ENCODE data around the gene TMEM200A.

Gene TMEM200A

DNA sequence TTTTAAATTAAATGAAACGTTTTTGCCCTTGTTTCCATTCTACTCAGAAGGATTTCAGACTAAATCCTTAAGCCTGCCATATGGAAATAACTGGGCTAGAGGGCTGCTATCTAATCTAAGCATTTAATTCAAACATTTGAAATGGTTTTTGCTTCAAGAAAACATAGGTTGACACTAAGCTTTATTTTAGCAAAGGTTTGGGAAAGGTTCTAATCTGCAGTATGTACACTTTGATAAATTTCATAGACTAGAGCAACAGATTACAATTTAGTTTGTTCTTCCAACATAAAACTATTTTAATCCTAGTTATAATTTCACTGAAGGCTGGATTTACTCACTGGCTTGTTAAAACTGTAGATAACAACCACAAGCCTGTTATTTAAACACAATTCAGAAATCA lies 72.1 kb downstream of the TMEM200A start:
- H3K9ac ChIP-seq (ENCODE audit: low read length in 5 of 5): no peak overlapping the region
- H3K27me3 ChIP-seq (ENCODE audit: control insufficient read depth in 5 of 5, insufficient read depth in 4 of 5, low read length in 5 of 5): no peaks in the 10 kb centered on the region
- no peaks in the 10 kb centered on the region for H3K4me1 ChIP-seq (ENCODE audit: control insufficient read depth in 5 of 5, insufficient read depth in 5 of 5, low read length in 5 of 5)
- H3K27ac ChIP-seq (ENCODE audit: low read depth, low read length): no peak overlapping the region
- H3K36me3 ChIP-seq (ENCODE audit: control insufficient read depth in 5 of 5, insufficient read depth in 5 of 5, low read length in 5 of 5): no peaks in the 10 kb centered on the region
- no peaks in the 10 kb centered on the region for H3K9me3 ChIP-seq (ENCODE audit: control insufficient read depth in 5 of 5, low read length in 5 of 5)
- no peak overlapping the region for H3K4me3 ChIP-seq (ENCODE audit: low read depth in 1 of 5, low read length in 5 of 5)

GRCh38 chr6:130447374-130447773 lies 81.6 kb downstream of the TMEM200A start:
- Histone ChIP-seq H3K9me3 (ENCODE audit: control insufficient read depth in 5 of 5, low read length in 5 of 5) (peaks cover 0 to 6% (median 0%) of the 10 kb centered on the region in 5 donors), H3K36me3 (ENCODE audit: control insufficient read depth in 5 of 5, insufficient read depth in 5 of 5, low read length in 5 of 5) (no peaks in the 10 kb centered on the region), H3K27me3 (ENCODE audit: control insufficient read depth in 5 of 5, insufficient read depth in 4 of 5, low read length in 5 of 5) (no peaks in the 10 kb centered on the region), H3K4me1 (ENCODE audit: control insufficient read depth in 5 of 5, insufficient read depth in 5 of 5, low read length in 5 of 5) (no peaks in the 10 kb centered on the region), H3K9ac (ENCODE audit: low read length in 5 of 5) (no peak overlapping the region), H3K27ac (ENCODE audit: low read depth, low read length) (no peak overlapping the region), H3K4me3 (ENCODE audit: low read depth in 1 of 5, low read length in 5 of 5) (no peak overlapping the region)

- peaks cover 0 to 6% (median 0%) of the 10 kb centered on the region in 5 donors for H3K9me3 ChIP-seq (ENCODE audit: control insufficient read depth in 5 of 5, low read length in 5 of 5)
- H3K27me3 ChIP-seq (ENCODE audit: control insufficient read depth in 5 of 5, insufficient read depth in 4 of 5, low read length in 5 of 5): no peaks in the 10 kb centered on the region
- no peak overlapping the region for H3K27ac ChIP-seq (ENCODE audit: low read depth, low read length)
- H3K4me3 ChIP-seq (ENCODE audit: low read depth in 1 of 5, low read length in 5 of 5): no peak overlapping the region
- no peaks in the 10 kb centered on the region for H3K36me3 ChIP-seq (ENCODE audit: control insufficient read depth in 5 of 5, insufficient read depth in 5 of 5, low read length in 5 of 5)
- H3K9ac ChIP-seq (ENCODE audit: low read length in 5 of 5): no peak overlapping the region
- H3K4me1 ChIP-seq (ENCODE audit: control insufficient read depth in 5 of 5, insufficient read depth in 5 of 5, low read length in 5 of 5): no peaks in the 10 kb centered on the region
These were observed 86.5 kb downstream of the TMEM200A start for GRCh38 chr6:130452336-130452735.

- peaks cover 0 to 6% (median 0%) of the 10 kb centered on the region in 5 donors for H3K9me3 ChIP-seq (ENCODE audit: control insufficient read depth in 5 of 5, low read length in 5 of 5)
- no peaks in the 10 kb centered on the region for H3K36me3 ChIP-seq (ENCODE audit: control insufficient read depth in 5 of 5, insufficient read depth in 5 of 5, low read length in 5 of 5)
- no peaks in the 10 kb centered on the region for H3K27me3 ChIP-seq (ENCODE audit: control insufficient read depth in 5 of 5, insufficient read depth in 4 of 5, low read length in 5 of 5)
- H3K4me3 ChIP-seq (ENCODE audit: low read depth in 1 of 5, low read length in 5 of 5): no peak overlapping the region
- H3K9ac ChIP-seq (ENCODE audit: low read length in 5 of 5): no peak overlapping the region
- no peak overlapping the region for H3K27ac ChIP-seq (ENCODE audit: low read depth, low read length)
- no peaks in the 10 kb centered on the region for H3K4me1 ChIP-seq (ENCODE audit: control insufficient read depth in 5 of 5, insufficient read depth in 5 of 5, low read length in 5 of 5)
These were observed 87.4 kb downstream of the TMEM200A start for GRCh38 chr6:130453230-130453629.

DNA sequence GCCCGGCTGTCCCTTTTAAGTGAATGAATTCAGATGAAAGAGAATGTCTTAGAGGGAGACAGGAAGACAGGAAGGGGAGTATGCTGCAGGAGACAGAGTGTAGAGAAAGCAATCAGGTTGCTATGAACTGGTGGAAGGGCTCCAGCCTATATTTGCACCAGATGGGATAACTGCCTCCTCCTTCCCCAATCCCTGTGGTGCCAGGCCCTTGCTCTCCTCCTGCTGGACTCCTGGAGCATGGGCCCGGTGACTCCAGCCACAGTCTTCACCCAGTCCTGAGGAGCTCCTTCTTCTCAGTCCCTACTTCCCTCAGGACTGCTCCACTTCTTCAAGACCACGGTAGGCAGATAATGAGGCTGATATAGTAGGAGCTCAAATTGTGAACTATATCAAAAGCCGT lies 91.8 kb downstream of the TMEM200A start:
- Histone ChIP-seq H3K9me3 (ENCODE audit: control insufficient read depth in 5 of 5, low read length in 5 of 5) (no peaks in the 10 kb centered on the region), H3K9ac (ENCODE audit: low read length in 5 of 5) (no peak overlapping the region), H3K27ac (ENCODE audit: low read depth, low read length) (no peak overlapping the region), H3K27me3 (ENCODE audit: control insufficient read depth in 5 of 5, insufficient read depth in 4 of 5, low read length in 5 of 5) (no peaks in the 10 kb centered on the region), H3K4me1 (ENCODE audit: control insufficient read depth in 5 of 5, insufficient read depth in 5 of 5, low read length in 5 of 5) (no peaks in the 10 kb centered on the region), H3K4me3 (ENCODE audit: low read depth in 1 of 5, low read length in 5 of 5) (no peak overlapping the region), H3K36me3 (ENCODE audit: control insufficient read depth in 5 of 5, insufficient read depth in 5 of 5, low read length in 5 of 5) (no peaks in the 10 kb centered on the region)

DNA sequence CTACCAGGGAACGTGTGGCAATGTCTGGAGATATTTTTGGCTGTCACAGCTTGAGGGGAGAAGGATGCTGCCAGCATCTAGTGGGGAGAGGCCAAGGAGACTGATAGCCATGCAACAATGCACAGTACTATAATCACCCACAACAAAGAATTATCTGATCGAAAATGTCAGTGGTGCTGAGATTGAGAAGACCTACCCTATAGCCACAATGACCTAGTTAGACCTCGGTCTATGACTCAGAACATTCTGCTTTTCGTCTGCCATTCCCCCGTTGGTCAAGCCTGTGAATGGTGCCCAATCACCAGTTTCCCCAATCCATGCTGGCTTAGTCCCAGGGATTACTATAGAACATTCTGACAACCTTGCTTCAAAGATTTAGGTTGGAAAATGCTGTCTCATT lies 93.5 kb downstream of the TMEM200A start:
- Histone ChIP-seq H3K4me1 (ENCODE audit: control insufficient read depth in 5 of 5, insufficient read depth in 5 of 5, low read length in 5 of 5) (no peaks in the 10 kb centered on the region), H3K9me3 (ENCODE audit: control insufficient read depth in 5 of 5, low read length in 5 of 5) (no peaks in the 10 kb centered on the region), H3K27me3 (ENCODE audit: control insufficient read depth in 5 of 5, insufficient read depth in 4 of 5, low read length in 5 of 5) (no peaks in the 10 kb centered on the region), H3K9ac (ENCODE audit: low read length in 5 of 5) (no peak overlapping the region), H3K36me3 (ENCODE audit: control insufficient read depth in 5 of 5, insufficient read depth in 5 of 5, low read length in 5 of 5) (no peaks in the 10 kb centered on the region), H3K27ac (ENCODE audit: low read depth, low read length) (no peak overlapping the region), H3K4me3 (ENCODE audit: low read depth in 1 of 5, low read length in 5 of 5) (no peak overlapping the region)

DNA sequence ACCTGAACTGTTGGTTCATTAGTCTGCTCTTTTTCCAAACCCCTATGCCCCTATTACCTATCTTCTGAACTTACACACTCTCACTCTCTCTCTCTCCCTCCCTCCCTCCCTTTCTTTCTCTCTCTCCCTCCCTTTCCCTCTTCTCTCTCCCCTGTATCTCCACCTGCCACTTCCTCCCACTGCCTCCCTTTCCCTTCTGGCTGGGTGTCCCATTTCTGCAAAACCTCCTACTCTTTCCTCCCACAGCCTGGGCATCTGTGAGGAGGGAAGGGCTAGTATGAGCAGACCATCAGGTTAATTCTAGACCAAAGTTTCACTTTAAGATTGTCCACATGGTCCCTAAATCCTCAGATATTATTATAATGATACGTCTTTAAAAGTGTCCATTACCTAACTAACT lies 95.1 kb downstream of the TMEM200A start:
- Histone ChIP-seq H3K27ac (ENCODE audit: low read depth, low read length) (no peak overlapping the region), H3K9me3 (ENCODE audit: control insufficient read depth in 5 of 5, low read length in 5 of 5) (no peaks in the 10 kb centered on the region), H3K4me3 (ENCODE audit: low read depth in 1 of 5, low read length in 5 of 5) (no peak overlapping the region), H3K4me1 (ENCODE audit: control insufficient read depth in 5 of 5, insufficient read depth in 5 of 5, low read length in 5 of 5) (no peaks in the 10 kb centered on the region), H3K36me3 (ENCODE audit: control insufficient read depth in 5 of 5, insufficient read depth in 5 of 5, low read length in 5 of 5) (no peaks in the 10 kb centered on the region), H3K27me3 (ENCODE audit: control insufficient read depth in 5 of 5, insufficient read depth in 4 of 5, low read length in 5 of 5) (no peaks in the 10 kb centered on the region), H3K9ac (ENCODE audit: low read length in 5 of 5) (no peak overlapping the region)

DNA sequence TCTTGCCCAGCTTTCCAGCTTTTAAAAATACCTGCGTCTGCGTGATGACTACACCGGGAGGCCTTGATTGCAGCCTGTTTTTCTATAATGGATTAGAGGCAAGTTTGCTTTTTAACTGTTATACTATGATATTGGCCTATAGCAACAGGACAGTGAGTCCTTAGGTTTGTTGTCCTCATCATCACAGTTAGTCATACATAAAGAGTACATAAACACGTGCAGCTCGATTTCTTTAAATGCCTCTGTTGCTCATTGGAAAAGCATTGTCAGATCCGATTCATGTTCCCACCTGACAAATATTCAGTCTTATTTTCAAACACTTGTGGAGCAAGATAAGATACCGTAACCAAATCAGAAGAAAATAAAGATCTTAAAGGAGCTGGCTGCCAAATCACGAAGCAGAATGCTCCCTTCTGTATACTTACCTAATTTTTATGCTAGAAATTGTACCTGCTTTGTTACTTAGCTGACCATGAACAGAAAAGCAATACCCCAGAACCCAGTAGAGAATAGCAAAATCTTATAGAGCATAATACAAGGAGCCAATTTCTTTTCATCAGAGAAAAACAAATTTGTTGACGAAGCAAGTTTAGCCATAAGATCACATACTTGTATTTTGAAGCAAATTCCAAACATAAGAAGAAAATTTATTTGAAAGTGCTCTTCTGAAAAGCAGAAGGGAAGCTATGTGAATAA lies 100.4 kb downstream of the TMEM200A start:
- no peaks in the 10 kb centered on the region for H3K27me3 ChIP-seq (ENCODE audit: control insufficient read depth in 5 of 5, insufficient read depth in 4 of 5, low read length in 5 of 5)
- H3K9ac ChIP-seq (ENCODE audit: low read length in 5 of 5): no peak overlapping the region
- H3K9me3 ChIP-seq (ENCODE audit: control insufficient read depth in 5 of 5, low read length in 5 of 5): no peaks in the 10 kb centered on the region
- H3K4me3 ChIP-seq (ENCODE audit: low read depth in 1 of 5, low read length in 5 of 5): no peak overlapping the region
- H3K27ac ChIP-seq (ENCODE audit: low read depth, low read length): no peak overlapping the region
- no peaks in the 10 kb centered on the region for H3K4me1 ChIP-seq (ENCODE audit: control insufficient read depth in 5 of 5, insufficient read depth in 5 of 5, low read length in 5 of 5)
- no peaks in the 10 kb centered on the region for H3K36me3 ChIP-seq (ENCODE audit: control insufficient read depth in 5 of 5, insufficient read depth in 5 of 5, low read length in 5 of 5)

DNA sequence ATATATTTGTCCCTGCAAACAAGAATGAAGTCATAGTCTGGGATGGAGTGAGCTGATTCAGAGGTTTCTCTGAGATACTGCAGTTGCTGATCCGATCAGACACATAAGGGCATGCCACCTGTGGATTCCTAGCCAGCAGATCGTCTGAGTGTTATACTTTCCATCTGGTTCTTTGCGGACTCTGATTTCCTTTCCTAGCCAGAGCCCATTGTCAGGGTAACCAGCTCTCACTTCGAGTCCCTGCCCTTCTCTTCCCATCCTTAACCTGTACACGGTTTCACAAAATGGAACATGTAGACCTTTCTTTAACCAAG lies 100.9 kb downstream of the TMEM200A start:
- Histone ChIP-seq H3K36me3 (ENCODE audit: control insufficient read depth in 5 of 5, insufficient read depth in 5 of 5, low read length in 5 of 5) (no peaks in the 10 kb centered on the region), H3K27me3 (ENCODE audit: control insufficient read depth in 5 of 5, insufficient read depth in 4 of 5, low read length in 5 of 5) (no peaks in the 10 kb centered on the region), H3K9ac (ENCODE audit: low read length in 5 of 5) (no peak overlapping the region), H3K4me1 (ENCODE audit: control insufficient read depth in 5 of 5, insufficient read depth in 5 of 5, low read length in 5 of 5) (no peaks in the 10 kb centered on the region), H3K4me3 (ENCODE audit: low read depth in 1 of 5, low read length in 5 of 5) (no peak overlapping the region), H3K9me3 (ENCODE audit: control insufficient read depth in 5 of 5, low read length in 5 of 5) (no peaks in the 10 kb centered on the region), H3K27ac (ENCODE audit: low read depth, low read length) (no peak overlapping the region)

GRCh38 chr6:130467146-130468050 lies 101.6 kb downstream of the TMEM200A start:
- no peak overlapping the region for H3K27ac ChIP-seq (ENCODE audit: low read depth, low read length)
- H3K9me3 ChIP-seq (ENCODE audit: control insufficient read depth in 5 of 5, low read length in 5 of 5): no peaks in the 10 kb centered on the region
- H3K9ac ChIP-seq (ENCODE audit: low read length in 5 of 5): no peak overlapping the region
- H3K36me3 ChIP-seq (ENCODE audit: control insufficient read depth in 5 of 5, insufficient read depth in 5 of 5, low read length in 5 of 5): no peaks in the 10 kb centered on the region
- H3K4me1 ChIP-seq (ENCODE audit: control insufficient read depth in 5 of 5, insufficient read depth in 5 of 5, low read length in 5 of 5): no peaks in the 10 kb centered on the region
- H3K4me3 ChIP-seq (ENCODE audit: low read depth in 1 of 5, low read length in 5 of 5): no peak overlapping the region
- no peaks in the 10 kb centered on the region for H3K27me3 ChIP-seq (ENCODE audit: control insufficient read depth in 5 of 5, insufficient read depth in 4 of 5, low read length in 5 of 5)
